ENCODE results near the gene MRPL54.

Gene MRPL54

GRCh38 chr19:3790941-3791340, 28.5 kb downstream of the MRPL54 start:
- no peak for ATAC-seq
- TF ChIP-seq ZNF8 (CRISPR knock-in tag; IDR thresholded peaks at IDR 0.05): no peak
- no peak for TF ChIP-seq ZNF70 (CRISPR knock-in tag; IDR thresholded peaks at IDR 0.05)
- no peak for TF ChIP-seq ZFP3 (CRISPR knock-in tag; IDR thresholded peaks at IDR 0.05)

- TF ChIP-seq ZNF565 (CRISPR knock-in tag; conservative IDR thresholded peaks at IDR 0.05; ENCODE audit: low read depth) (no peak), ZNF70 (CRISPR knock-in tag; IDR thresholded peaks at IDR 0.05) (no peak), ZC3H10 (CRISPR knock-in tag; IDR thresholded peaks at IDR 0.05) (no peak), TCF4 (CRISPR knock-in tag; IDR thresholded peaks at IDR 0.05; ENCODE audit: borderline replicate concordance) (no peak), CSDC2 (CRISPR knock-in tag; IDR thresholded peaks at IDR 0.05) (no peak), RARB (CRISPR knock-in tag; IDR thresholded peaks at IDR 0.05) (no peak)
Measured at GRCh38 chr19:3792114-3792513, 29.6 kb downstream of the MRPL54 start.

GRCh38 chr19:3793799-3794198, 31.3 kb downstream of the MRPL54 start:
- ATAC-seq: no peak
- TF ChIP-seq PATZ1 (CRISPR knock-in tag; IDR thresholded peaks at IDR 0.05; ENCODE audit: borderline replicate concordance): no peak
- TF ChIP-seq ARNTL (CRISPR knock-in tag; IDR thresholded peaks at IDR 0.05; ENCODE audit: borderline replicate concordance, low read depth): no peak
- no peak for TF ChIP-seq ZFP30 (CRISPR knock-in tag; IDR thresholded peaks at IDR 0.05)
- TF ChIP-seq CSDC2 (CRISPR knock-in tag; IDR thresholded peaks at IDR 0.05): no peak

More at GRCh38 chr19:3792114-3792513, 29.6 kb downstream of the MRPL54 start:
- ATAC-seq: no peak; the same call in 2 of the 3 replicates

GRCh38 chr19:3796358-3796757, 33.9 kb downstream of the MRPL54 start:
- ATAC-seq: no peak
- no peak for TF ChIP-seq TOX (CRISPR knock-in tag; IDR thresholded peaks at IDR 0.05; ENCODE audit: borderline replicate concordance)
- TF ChIP-seq CSRNP3 (CRISPR knock-in tag; IDR thresholded peaks at IDR 0.05): no peak
- no peak for TF ChIP-seq POU6F1 (CRISPR knock-in tag; IDR thresholded peaks at IDR 0.05; ENCODE audit: borderline replicate concordance, low read depth)
- no peak for TF ChIP-seq GLIS3 (CRISPR knock-in tag; IDR thresholded peaks at IDR 0.05)

GRCh38 chr19:3798137-3798536, 35.7 kb downstream of the MRPL54 start:
- no peak for ATAC-seq
- TF ChIP-seq TCF4 (CRISPR knock-in tag; IDR thresholded peaks at IDR 0.05; ENCODE audit: borderline replicate concordance): no peak
- no peak for TF ChIP-seq ZC3H10 (CRISPR knock-in tag; IDR thresholded peaks at IDR 0.05)
- no peak for TF ChIP-seq ISL1 (CRISPR knock-in tag; IDR thresholded peaks at IDR 0.05)
- TF ChIP-seq CSRNP3 (CRISPR knock-in tag; IDR thresholded peaks at IDR 0.05): no peak
- TF ChIP-seq OSR1 (CRISPR knock-in tag; IDR thresholded peaks at IDR 0.05): no peak
- TF ChIP-seq ESRRG (CRISPR knock-in tag; IDR thresholded peaks at IDR 0.05): no peak
- TF ChIP-seq GLIS3 (CRISPR knock-in tag; IDR thresholded peaks at IDR 0.05): no peak
- TF ChIP-seq PATZ1 (CRISPR knock-in tag; IDR thresholded peaks at IDR 0.05; ENCODE audit: borderline replicate concordance): no peak
- TF ChIP-seq ZNF8 (CRISPR knock-in tag; IDR thresholded peaks at IDR 0.05): no peak
- TF ChIP-seq ARNTL (CRISPR knock-in tag; IDR thresholded peaks at IDR 0.05; ENCODE audit: borderline replicate concordance, low read depth): no peak
- TF ChIP-seq PPARA (CRISPR knock-in tag; IDR thresholded peaks at IDR 0.05; ENCODE audit: borderline replicate concordance): no peak
- TF ChIP-seq SNAI2 (CRISPR knock-in tag; IDR thresholded peaks at IDR 0.05): no peak
- no peak for TF ChIP-seq ZNF565 (CRISPR knock-in tag; conservative IDR thresholded peaks at IDR 0.05; ENCODE audit: low read depth)
- TF ChIP-seq CSDC2 (CRISPR knock-in tag; IDR thresholded peaks at IDR 0.05): no peak
- TF ChIP-seq BACH2 (CRISPR knock-in tag; IDR thresholded peaks at IDR 0.05; ENCODE audit: borderline replicate concordance): no peak
- no peak for TF ChIP-seq TSHZ2 (CRISPR knock-in tag; IDR thresholded peaks at IDR 0.05)
